Heart right ventricle (tissue), 16 donors: ENCODE results near the gene SLIT3. TPM values are rescaled to one million over a fixed set of nuclear protein-coding genes. Genes with fewer than 3 reads are reported as not detected.

Experiments
- ATAC-seq, 8 donors: fragments of 200-7000 bp; cut with Tn5 transposase; one replicate each; pipeline ENCODE4 v1.9.1; 2020; ENCODE audit warnings: mild to moderate bottlenecking in 8 of 8, moderate library complexity in 8 of 8, moderate number of reproducible peaks in 1 of 8
- DNase-seq, 2 donors: peaks; one replicate each; pipeline ENCODE4 v3.0.0-alpha.2; 2020
- H3K27ac ChIP-seq, 10 donors: fragments of 200-600 bp; sonication (generic) in 2 of 10; one replicate each; pipeline versions ENCODE4 v1.5.0 to v1.8.0; 2020 to 2022; ENCODE audit warnings: mild to moderate bottlenecking in 3 of 10
- H3K27me3 ChIP-seq, 7 donors: fragments of 200-600 bp; one replicate each; pipeline ENCODE4 v1.8.0; 2021 to 2022; ENCODE audit warnings: mild to moderate bottlenecking in 2 of 7
- H3K36me3 ChIP-seq, 9 donors: fragments of 200-600 bp; sonication (generic) in 1 of 9; one replicate each; pipeline versions ENCODE4 v1.5.0 to v1.8.0; 2020 to 2022; ENCODE audit warnings: mild to moderate bottlenecking in 2 of 9
- H3K4me1 ChIP-seq, 9 donors: fragments of 200-600 bp; sonication (generic) in 1 of 9; one replicate each; pipeline versions ENCODE4 v1.5.0 to v1.8.0; 2020 to 2022; ENCODE audit warnings: mild to moderate bottlenecking in 4 of 9
- H3K4me3 ChIP-seq, 10 donors: fragments of 200-600 bp; sonication (generic) in 2 of 10; one replicate each; pipeline versions ENCODE4 v1.5.0 to v1.8.0; 2020 to 2022; ENCODE audit warnings: mild to moderate bottlenecking in 7 of 10, moderate library complexity in 2 of 10
- H3K9me3 ChIP-seq, 11 donors: fragments of 200-600 bp in 10 of 11; sonication (generic) in 2 of 11; one replicate each; pipeline versions ENCODE4 v1.5.0 to v1.8.0; 2013 to 2022; ENCODE audit warnings: mild to moderate bottlenecking in 2 of 11, control low read depth in 1 of 11, moderate library complexity in 1 of 11
- CTCF ChIP-seq, 9 donors: fragments of 200-600 bp; sonication (generic) in 2 of 9; IDR thresholded peaks; one replicate each; pipeline versions ENCODE4 v1.5.0 to v1.8.0; 2021 to 2022; ENCODE audit warnings: antibody characterized with exemption in 9 of 9, mild to moderate bottlenecking in 5 of 9, moderate library complexity in 1 of 9
- WGBS, 2 donors: extraction: QIAGEN DNeasy Blood & Tissue Kit; methylation state at CpG; one replicate each; pipeline ENCODE4 v1.1.7; 2013; ENCODE audit warnings: inconsistent platforms in 1 of 2; 5-methylcytosine and 5-hydroxymethylcytosine counted together
- intact Hi-C, 10 donors: fragments of 100-400 bp; cut with DNase I; formaldehyde crosslinking; loops; one replicate each; pipeline versions ENCODE4 v1.11.1 to v1.14.2; 2022
- polyA plus RNA-seq, 2 donors: library from polyadenylated mRNA; stranded (reverse); fragments of 200-250 nt; gene quantifications; one replicate each; pipeline ENCODE4 v1.2.3, GENCODE V29; 2013
- total RNA-seq, 10 donors: library from RNA; stranded (reverse); fragmentation: NEBNext Ultra II Directional in 3 of 10; extraction: Animal tissue kit (Norgen Biotek cat#: 25700) in 3 of 10; gene quantifications; one replicate each; pipeline versions ENCODE4 v1.2.1 to v1.2.4, GENCODE V29; 2021 to 2023
- donor health status: Arrhythmogenic right ventricular cardiomyopathy.
- donor health status: ischemic (EF 13 %, LVEDD 7.1; RV severe dilation, severe dysfunction).
- donor health status: healthy with polysubstance abuse.
- donor health status: DM: no; HTN: yes; CAD: no.
- donor health status: DM: no; HTN: no; CAD: no.
- donor health status: ischemic (EF 25% LVEDD 6.9; RV normal size, moderate dysfunction).
- donor health status: ischemic (EF 25% LVEDD 5.7; RV mildly dilated, moderate dysfunction).
- donor health status: healthy.
- donor health status: DM: yes; HTN: yes; CAD: no.
- donor health status: Ischemic cardiomyopathy.
- donor health status: ischemic (EF 35%, LVEDD 5.7; RV mildly dilated, moderate dysfunction).
- donor health status: nonischemic (EF 11% LVEDD 7.7; RV severe dilation, severe dysfunction).
- donor health status: DM: yes; HTN: yes; CAD: no.
- donor health status: PGD.
- donor health status: ischemic (EF 29% LVEDD 5.4; RV normal size, mild dysfunction).
- donor health status: nonischemic (EF 23%, LVEDD 6.1; RV moderate dilation, normal function).

Gene SLIT3
- total and polyA plus RNA-seq, 12 donors: 2.0 to 29.2 (median 12.1) TPM

GRCh38 chr5:168736281-168736831 is 564.6 kb downstream of the SLIT3 start:
- TF ChIP-seq CTCF (IDR thresholded peaks at IDR 0.05): no peak
- no peak overlapping the region for H3K27ac ChIP-seq
- peaks cover 0 to 9% (median 0%) of the 10 kb centered on the region in 11 donors for H3K9me3 ChIP-seq
- 29 to 47% methylated on average over 1 of the region's 1 CpG for WGBS, 2 donors
- DNase-seq (no peak), ATAC-seq (peak in 6 of 8 donors; percentile 21 to 87 (median 63))
- no peaks in the 10 kb centered on the region for H3K27me3 ChIP-seq
- no peak overlapping the region for H3K4me3 ChIP-seq
- intact Hi-C loops: no loop called here
- H3K4me1 ChIP-seq: peaks cover 0 to 39% (median 12%) of the 10 kb centered on the region in 9 donors
- no peaks in the 10 kb centered on the region for H3K36me3 ChIP-seq

GRCh38 chr5:168734620-168735300 is 566.2 kb downstream of the SLIT3 start:
- intact Hi-C loops: no loop called here
- Histone ChIP-seq H3K9me3 (peaks cover 0 to 20% (median 0%) of the 10 kb centered on the region in 11 donors), H3K27ac (no peak overlapping the region), H3K4me3 (no peak overlapping the region), H3K27me3 (no peaks in the 10 kb centered on the region), H3K36me3 (no peaks in the 10 kb centered on the region), H3K4me1 (peaks cover 0 to 24% (median 7%) of the 10 kb centered on the region in 9 donors)
- ATAC-seq: peak; percentile 43 to 83 (median 62)
- DNase-seq: peak in 1 of 2 donors; percentile 38
- 46 to 49% methylated on average over 7 of the region's 7 CpGs for WGBS, 2 donors
- TF ChIP-seq CTCF (IDR thresholded peaks at IDR 0.05): no peak

GRCh38 chr5:168734119-168734518 is 566.8 kb downstream of the SLIT3 start:
- DNase-seq: no peak
- TF ChIP-seq CTCF (IDR thresholded peaks at IDR 0.05): no peak
- H3K4me3 ChIP-seq: no peak overlapping the region
- no peaks in the 10 kb centered on the region for H3K36me3 ChIP-seq
- no peak for ATAC-seq
- WGBS, 2 donors: 73 to 76% methylated on average over 1 of the region's 1 CpG
- H3K9me3 ChIP-seq: peaks cover 0 to 26% (median 3%) of the 10 kb centered on the region in 11 donors
- no peaks in the 10 kb centered on the region for H3K27me3 ChIP-seq
- H3K27ac ChIP-seq: no peak overlapping the region
- peaks cover 0 to 24% (median 7%) of the 10 kb centered on the region in 9 donors for H3K4me1 ChIP-seq
- intact Hi-C loops: no loop called here

GRCh38 chr5:168728546-168729211 is 572.3 kb downstream of the SLIT3 start:
- WGBS, 2 donors: 88 to 97% methylated on average over 1 of the region's 1 CpG
- H3K27me3 ChIP-seq: no peaks in the 10 kb centered on the region
- H3K9me3 ChIP-seq: peaks cover 0 to 48% (median 18%) of the 10 kb centered on the region in 11 donors
- ATAC-seq (no peak), DNase-seq (no peak)
- no peaks in the 10 kb centered on the region for H3K4me1 ChIP-seq
- H3K4me3 ChIP-seq: no peak overlapping the region
- H3K27ac ChIP-seq: no peak overlapping the region
- no peak for TF ChIP-seq CTCF (IDR thresholded peaks at IDR 0.05)
- intact Hi-C loops: no loop called here
- no peaks in the 10 kb centered on the region for H3K36me3 ChIP-seq
